Esophagus muscularis mucosa (tissue), 3 donors: ENCODE results near the gene CTSV.
"Not testable (repeated sequence)": the region's sequence is repeated elsewhere in the genome, so short reads cannot be mapped to it uniquely, and the experiment has no call there.

Experiments
- CTCF ChIP-seq, 3 experiments: fragments of 200-600 bp in 2 of 3; fragments of 450-650 bp in 1 of 3; sonication (generic) in 2 of 3; IDR thresholded peaks; one replicate each; pipeline ENCODE4 v1.5.1; 2017 to 2019; ENCODE audit warnings: antibody characterized with exemption in 3 of 3, mild to moderate bottlenecking in 2 of 3, moderate library complexity in 1 of 3
- POLR2AphosphoS5 ChIP-seq, 2 donors: sonication (generic); formaldehyde crosslinking; IDR thresholded peaks; one replicate each; pipeline ENCODE4 v1.6.1; 2017; ENCODE audit warnings: antibody characterized with exemption in 2 of 2

DNA sequence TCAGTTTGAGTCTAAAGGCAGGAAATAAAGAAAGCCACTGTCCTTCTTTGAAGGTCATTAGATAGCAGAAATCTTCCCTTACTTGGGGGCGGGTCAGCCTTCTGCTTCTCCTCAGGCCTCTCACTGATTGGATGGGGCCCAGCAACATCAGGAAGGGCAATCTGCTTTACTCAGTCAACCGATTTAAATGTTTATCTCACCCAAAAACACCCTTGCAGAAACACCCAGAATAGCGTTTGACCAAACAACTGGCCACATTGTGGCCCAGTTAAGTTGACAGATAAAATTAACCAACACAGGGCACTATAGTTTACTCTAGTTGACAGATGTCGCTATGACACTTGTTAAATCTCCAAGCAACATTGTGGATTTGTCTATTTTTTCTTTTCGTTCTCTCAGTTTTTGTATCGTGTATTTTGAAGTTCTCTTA, 45.6 kb upstream of the CTSV start:
- not testable (repeated sequence) for TF ChIP-seq CTCF, POLR2AphosphoS5 (IDR thresholded peaks at IDR 0.05)
